HAP-1 (cell line): ENCODE measurements around the gene FH.

Experiments
- DNase-seq, 2 experiments: peaks; one replicate each; pipeline ENCODE4 v3.0.0-alpha.2; 2016 to 2020; ENCODE audit warnings: low spot score in 2 of 2
- H3K27me3 ChIP-seq: fragments of 250-450 bp; sonication (Bioruptor Pico); 2 replicates; pipeline ENCODE4 v1.5.1; 2020; ENCODE audit warnings: low read depth, mild to moderate bottlenecking, moderate library complexity
- H3K36me3 ChIP-seq: fragments of 250-450 bp; sonication (Bioruptor Pico); replicated peaks from 2 replicates; pipeline ENCODE4 v1.5.1; 2020; ENCODE audit warnings: mild to moderate bottlenecking
- H3K4me1 ChIP-seq: fragments of 250-450 bp; sonication (Bioruptor Pico); 2 replicates; pipeline ENCODE4 v1.5.1; 2020; ENCODE audit warnings: mild to moderate bottlenecking
- H3K4me3 ChIP-seq: fragments of 250-450 bp; sonication (Bioruptor Pico); 2 replicates; pipeline ENCODE4 v1.5.1; 2020; ENCODE audit warnings: mild to moderate bottlenecking, moderate library complexity
- H3K9me3 ChIP-seq: fragments of 250-450 bp; sonication (Bioruptor Pico); 2 replicates; pipeline ENCODE4 v1.5.1; 2020; ENCODE audit warnings: mild to moderate bottlenecking, moderate library complexity
- in situ Hi-C: fragments of 300-500 bp; cut with MboI; formaldehyde crosslinking; loops from 3 replicates; pipeline ENCODE4 v1.14.3; 2020; ENCODE audit warnings: low sequenced_read_pairs, inconsistent platforms, mixed read lengths

FH gene

DNA sequence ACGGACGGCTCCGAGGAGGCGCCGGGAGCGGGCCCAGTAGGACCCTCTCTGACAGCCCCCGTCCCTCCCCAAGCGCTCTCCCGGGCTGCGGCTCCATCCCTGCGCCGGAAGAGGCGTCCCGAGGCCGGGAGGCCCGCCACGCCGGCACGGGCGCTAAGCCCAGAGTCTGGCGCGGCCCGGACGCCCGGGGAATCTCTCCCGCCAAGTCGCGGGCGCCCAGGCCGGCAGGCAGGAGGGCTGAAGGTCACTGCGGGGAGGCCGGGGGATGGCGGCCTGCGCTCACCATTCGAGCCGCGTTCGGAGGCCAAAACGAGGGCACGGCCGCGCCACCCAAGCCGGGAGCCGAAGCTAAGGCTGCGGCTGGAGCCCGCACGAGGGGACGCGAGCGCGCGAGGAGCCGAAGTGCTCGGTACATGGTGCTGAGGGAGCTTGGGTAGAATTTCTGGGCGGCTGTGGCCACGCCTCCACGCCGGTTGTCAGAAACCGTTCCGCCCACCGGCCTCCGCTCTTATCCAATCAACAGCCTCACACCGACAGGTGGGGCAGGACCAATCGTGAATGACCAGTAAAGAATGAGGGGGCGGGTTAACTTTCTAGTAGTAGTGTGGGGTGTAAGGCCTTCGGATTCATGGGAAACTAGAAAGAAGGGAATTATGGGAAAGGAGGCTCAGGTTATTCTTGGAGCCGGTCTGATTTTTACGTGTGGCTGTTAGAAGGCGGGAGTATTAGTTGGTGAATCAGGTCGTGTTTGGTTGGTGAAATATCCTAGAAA, at the start of gene FH:
FH (minus strand) TSS at position 448 of the 772 bp plus-strand sequence; CDS start at position 415, 33 bp downstream.
- DNase-seq: peak; percentile 96 to 99
- in situ Hi-C loops: no loop called here
- Histone ChIP-seq H3K36me3 (peaks cover 19% of the 10 kb centered on the region), H3K9me3 (no peaks in the 10 kb centered on the region), H3K4me3 (peak within 1 kb of the TSS; percentile 75), H3K4me1 (peaks cover 6% of the 10 kb centered on the region; the same call in 1 of the 2 replicates), H3K27me3 (peaks cover 8% of the 10 kb centered on the region)

DNA sequence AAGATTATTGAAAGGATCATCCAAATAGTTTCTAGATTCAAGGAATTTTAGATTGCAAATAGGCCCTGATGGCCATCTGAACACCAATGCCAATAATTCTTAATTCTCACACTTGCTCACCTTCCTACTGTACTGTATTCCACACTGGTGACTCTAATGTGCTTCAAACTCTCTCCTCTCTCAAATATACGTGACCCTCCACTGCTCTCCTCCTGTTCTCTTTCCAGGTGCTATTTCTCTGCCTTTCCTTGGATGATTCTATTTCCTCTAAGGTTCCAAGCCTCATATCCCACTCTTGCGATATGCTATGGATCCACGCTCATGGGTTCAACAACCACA, 41.3 kb upstream of the FH start:
- no peak for DNase-seq
- no peaks in the 10 kb centered on the region for H3K4me1 ChIP-seq
- no peaks in the 10 kb centered on the region for H3K9me3 ChIP-seq
- H3K27me3 ChIP-seq: no peaks in the 10 kb centered on the region; the same call in 1 of the 2 replicates
- no peak overlapping the region for H3K4me3 ChIP-seq
- in situ Hi-C loops: no loop called here
- H3K36me3 ChIP-seq: no peaks in the 10 kb centered on the region

DNA sequence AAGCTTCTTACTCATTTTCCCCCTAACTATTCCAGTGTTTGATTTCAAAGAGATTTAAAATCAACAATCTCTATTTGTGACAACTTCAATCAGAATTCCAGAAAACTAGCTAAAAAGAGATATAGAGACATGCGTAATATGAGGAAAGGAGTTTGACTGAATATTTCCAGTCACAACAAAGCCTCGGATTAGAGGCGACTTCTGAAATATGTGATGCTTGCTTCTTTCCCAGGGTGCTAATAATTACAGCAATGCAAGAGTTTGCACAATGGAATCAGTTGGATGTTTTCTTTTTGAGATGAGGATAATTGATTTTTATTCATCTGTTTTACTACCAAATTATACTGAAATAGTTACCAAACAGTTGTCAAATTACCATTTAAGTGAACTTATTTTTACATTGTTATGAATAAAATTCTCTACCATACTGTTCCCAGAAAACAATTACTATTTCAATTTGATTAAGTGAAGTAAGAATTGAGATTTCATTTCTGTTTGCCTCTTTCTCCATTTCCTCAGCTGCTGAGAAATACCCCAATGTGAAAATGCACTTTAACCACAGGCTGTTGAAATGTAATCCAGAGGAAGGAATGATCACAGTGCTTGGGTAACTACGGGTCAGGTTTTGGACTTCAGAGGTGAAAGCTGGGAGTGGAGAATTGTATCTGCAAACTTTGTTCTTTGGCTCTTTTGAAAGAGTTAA, 40.7 kb upstream of the FH start:
- no peaks in the 10 kb centered on the region for H3K4me1 ChIP-seq
- H3K36me3 ChIP-seq: no peaks in the 10 kb centered on the region
- H3K9me3 ChIP-seq: no peaks in the 10 kb centered on the region
- no peaks in the 10 kb centered on the region; the same call in 1 of the 2 replicates for H3K27me3 ChIP-seq
- in situ Hi-C loops: no loop called here
- H3K4me3 ChIP-seq: no peak overlapping the region
- DNase-seq: no peak

DNA sequence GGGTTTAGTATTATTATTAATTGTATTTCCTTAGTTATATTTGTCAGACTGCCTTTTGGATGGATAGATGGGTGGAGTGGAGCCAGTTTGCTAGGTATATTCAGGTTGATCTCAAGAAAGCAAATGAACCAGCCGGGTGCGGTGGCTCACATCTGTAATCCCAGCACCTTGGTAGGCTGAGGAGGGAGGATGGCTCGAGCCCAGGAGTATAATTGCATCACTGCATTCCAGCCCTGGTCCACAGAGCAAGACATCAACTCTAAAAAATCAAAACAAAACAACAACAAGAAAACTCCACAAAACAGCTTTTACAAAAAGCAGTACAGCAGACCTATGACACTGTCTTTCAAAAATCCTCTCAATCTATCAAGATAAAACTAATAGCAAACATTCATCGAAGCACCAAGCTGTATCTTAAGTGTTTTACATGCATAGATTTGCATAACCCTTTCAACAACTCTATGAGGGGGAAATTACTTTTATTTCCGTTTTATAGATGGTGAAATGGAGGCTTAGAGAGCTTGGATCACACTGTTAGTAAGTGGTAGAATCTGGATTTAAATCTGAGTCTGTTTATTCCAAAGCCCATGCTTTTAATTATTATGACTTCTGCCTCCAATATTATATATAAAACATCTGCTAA, 38.1 kb upstream of the FH start:
- H3K36me3 ChIP-seq: no peaks in the 10 kb centered on the region
- DNase-seq: no peak
- H3K27me3 ChIP-seq: no peaks in the 10 kb centered on the region; the same call in 1 of the 2 replicates
- in situ Hi-C loops: no loop called here
- H3K9me3 ChIP-seq: no peaks in the 10 kb centered on the region
- no peaks in the 10 kb centered on the region for H3K4me1 ChIP-seq
- no peak overlapping the region for H3K4me3 ChIP-seq

DNA sequence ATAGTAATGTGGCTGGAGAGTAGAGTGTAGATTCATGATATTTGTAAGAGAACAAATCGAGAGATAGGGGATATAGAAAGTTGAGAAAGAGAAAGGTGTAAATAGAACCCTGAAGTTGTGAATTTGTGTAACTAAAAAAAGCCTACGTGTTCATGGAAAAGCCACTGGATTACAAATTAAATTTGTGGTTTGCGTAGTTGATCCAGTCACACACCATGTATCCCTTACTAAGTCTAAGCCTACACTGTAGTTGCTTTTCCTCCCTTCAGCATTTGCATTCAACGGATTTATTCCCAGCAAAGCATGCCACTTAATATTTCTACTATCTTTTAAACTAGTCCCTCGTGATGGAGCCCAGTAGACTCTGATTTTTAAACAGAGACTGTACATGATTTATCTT, 37.5 kb upstream of the FH start:
- in situ Hi-C loops: no loop called here
- Histone ChIP-seq H3K27me3 (no peaks in the 10 kb centered on the region; the same call in 1 of the 2 replicates), H3K36me3 (no peaks in the 10 kb centered on the region), H3K4me1 (no peaks in the 10 kb centered on the region), H3K9me3 (no peaks in the 10 kb centered on the region), H3K4me3 (no peak overlapping the region)
- no peak for DNase-seq

DNA sequence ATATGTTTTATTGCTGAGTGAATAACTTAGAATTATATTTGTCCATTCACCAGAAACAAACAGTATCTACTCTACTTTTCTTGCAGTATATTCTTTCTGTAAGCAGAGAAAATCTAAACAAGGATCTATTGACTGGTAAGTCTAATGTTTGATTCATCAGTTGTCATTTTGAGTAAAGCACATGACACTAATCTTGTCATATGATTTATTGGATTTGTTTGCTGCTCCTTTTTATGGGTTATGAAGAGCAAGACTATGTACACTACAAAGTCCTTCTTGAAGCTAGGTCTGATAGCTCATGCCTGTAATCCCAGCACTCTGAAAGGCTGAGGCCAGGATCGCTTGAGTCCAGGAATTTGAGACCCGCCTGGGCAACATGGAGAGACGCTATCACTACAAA, 36.0 kb upstream of the FH start:
- H3K4me3 ChIP-seq: no peak overlapping the region
- no peaks in the 10 kb centered on the region for H3K36me3 ChIP-seq
- no peaks in the 10 kb centered on the region for H3K4me1 ChIP-seq
- DNase-seq: no peak
- H3K27me3 ChIP-seq: no peaks in the 10 kb centered on the region
- H3K9me3 ChIP-seq: no peaks in the 10 kb centered on the region
- in situ Hi-C loops: no loop called here

DNA sequence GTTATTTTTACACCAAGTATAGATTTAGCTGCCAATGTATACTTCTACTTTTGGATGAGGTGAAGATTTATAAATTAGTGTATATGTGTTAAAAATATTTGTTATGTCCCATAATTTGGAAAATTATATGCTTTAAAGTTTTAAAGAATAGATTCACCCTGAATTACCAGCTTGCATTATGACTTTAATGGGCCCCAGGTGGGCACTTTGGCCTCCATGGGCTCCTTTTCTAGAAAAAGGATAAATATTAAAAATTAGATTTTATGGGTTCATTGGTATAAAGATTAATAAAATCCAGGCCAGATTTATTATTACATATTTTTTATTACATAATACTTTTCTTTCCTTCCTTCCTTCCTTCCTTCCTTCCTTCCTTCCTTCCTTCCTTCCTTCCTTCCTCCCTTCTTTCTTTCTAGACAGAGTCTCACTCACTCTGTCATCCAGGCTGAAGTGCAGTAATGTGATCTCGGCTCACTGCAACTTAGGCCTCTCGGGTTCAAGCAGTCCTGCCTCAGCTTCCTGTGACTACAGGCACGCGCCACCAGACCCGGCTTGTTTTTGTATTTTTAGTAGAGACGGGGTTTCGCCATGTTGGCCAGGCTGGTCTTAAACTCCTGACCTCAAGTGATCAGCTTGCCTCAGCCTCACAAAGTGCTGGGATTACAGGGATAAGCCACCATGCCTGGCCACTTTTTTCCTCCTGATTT, 34.5 kb upstream of the FH start:
- H3K27me3 ChIP-seq: no peaks in the 10 kb centered on the region
- no peaks in the 10 kb centered on the region for H3K4me1 ChIP-seq
- DNase-seq: no peak
- H3K4me3 ChIP-seq: no peak overlapping the region
- H3K9me3 ChIP-seq: no peaks in the 10 kb centered on the region
- in situ Hi-C loops: no loop called here
- no peaks in the 10 kb centered on the region for H3K36me3 ChIP-seq

DNA sequence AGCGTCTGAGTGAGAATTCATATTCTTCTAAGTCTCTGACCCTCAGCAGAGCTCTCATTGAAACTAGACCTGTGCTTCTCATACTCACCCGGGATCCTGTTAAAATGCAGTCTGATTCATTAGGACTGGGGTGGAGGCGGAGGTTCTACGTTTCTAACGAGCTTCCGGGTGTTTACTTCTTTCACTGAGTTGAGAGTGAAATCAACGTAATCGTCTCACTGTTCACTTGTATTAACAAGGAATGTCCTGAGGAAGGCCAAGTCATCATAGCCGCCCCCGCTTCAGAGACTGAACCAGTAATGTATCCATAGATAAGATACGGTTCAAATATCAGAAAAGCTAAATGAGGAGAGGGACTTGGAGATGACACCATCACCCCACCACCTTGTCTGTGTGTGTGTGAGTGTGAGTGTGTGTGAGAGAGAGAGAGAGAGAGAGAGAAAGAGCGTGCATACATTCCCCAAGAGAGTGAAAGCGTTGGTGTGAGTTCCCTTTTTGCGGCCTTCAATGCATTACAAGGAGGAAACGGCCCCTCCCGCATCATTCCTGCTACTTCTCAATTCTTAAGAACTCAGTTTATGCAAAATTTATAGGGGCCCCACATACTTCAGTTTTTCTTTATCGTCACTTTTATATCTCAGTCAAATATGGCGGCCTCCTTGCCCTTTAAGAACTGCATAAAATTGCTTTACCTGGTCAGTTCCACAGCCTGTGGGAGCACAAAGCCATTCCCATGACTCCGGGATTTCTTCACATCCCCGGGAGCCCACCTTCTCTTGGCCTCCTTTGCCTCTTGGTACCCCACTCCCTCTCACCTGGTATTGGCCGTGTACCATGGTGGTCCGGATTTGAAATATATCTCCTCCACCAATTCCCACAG, 32.4 kb upstream of the FH start:
- Histone ChIP-seq H3K4me3 (no peak overlapping the region), H3K27me3 (no peaks in the 10 kb centered on the region)
- DNase-seq: no peak

DNA sequence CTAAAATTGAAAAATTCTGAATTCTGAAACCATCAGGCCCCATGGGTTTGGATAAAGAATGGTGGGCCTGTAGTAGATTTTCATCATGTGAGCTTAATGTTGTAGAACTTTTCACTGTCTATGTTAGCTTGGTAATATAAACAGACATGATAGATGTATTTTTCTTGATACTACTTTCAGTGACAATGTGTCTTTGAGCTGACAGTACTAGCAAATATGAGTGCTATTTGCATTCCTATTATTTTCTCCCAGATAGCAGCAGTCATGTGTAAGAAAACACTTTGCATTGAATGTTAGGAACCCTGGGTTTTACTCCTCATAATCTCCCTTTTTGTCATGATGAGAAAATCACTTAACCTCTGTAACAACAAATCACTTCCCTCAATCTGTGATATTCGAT, 30.8 kb upstream of the FH start:
- Histone ChIP-seq H3K4me1 (no peaks in the 10 kb centered on the region), H3K36me3 (no peaks in the 10 kb centered on the region), H3K27me3 (no peaks in the 10 kb centered on the region; the same call in 1 of the 2 replicates), H3K9me3 (no peaks in the 10 kb centered on the region), H3K4me3 (no peak overlapping the region)
- no peak for DNase-seq
- in situ Hi-C loops: no loop called here

More for the DNA sequence above, 32.4 kb upstream of the FH start:
- Histone ChIP-seq H3K36me3 (no peaks in the 10 kb centered on the region), H3K9me3 (no peaks in the 10 kb centered on the region), H3K4me1 (no peaks in the 10 kb centered on the region)
- in situ Hi-C loops: no loop called here

DNA sequence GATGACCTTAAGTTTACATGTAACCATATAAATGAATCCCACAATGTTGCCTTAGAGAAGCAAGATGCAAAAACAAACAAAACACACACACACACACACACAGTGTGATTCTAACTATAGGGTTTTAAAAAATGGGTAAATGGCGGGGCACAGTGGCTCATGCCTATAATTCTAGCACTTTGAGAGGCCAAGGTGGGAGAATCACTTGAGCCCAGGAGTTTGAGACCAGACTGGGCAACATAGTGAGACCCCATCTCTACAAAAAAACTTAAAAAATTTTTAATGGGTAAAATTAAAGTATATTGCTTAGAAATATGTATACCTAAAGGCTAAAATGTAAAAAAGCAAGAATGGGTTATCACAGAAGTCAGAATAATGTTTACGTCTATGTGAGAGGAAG, 28.5 kb upstream of the FH start:
- no peak for DNase-seq
- in situ Hi-C loops: loop anchor here (25.0 kb wide), 1 partner anchor 439 kb away; the partner anchor contains the start of gene MAP1LC3C
- no peaks in the 10 kb centered on the region for H3K4me1 ChIP-seq
- H3K36me3 ChIP-seq: no peaks in the 10 kb centered on the region
- H3K27me3 ChIP-seq: no peaks in the 10 kb centered on the region; the same call in 1 of the 2 replicates
- H3K4me3 ChIP-seq: no peak overlapping the region
- H3K9me3 ChIP-seq: no peaks in the 10 kb centered on the region

DNA sequence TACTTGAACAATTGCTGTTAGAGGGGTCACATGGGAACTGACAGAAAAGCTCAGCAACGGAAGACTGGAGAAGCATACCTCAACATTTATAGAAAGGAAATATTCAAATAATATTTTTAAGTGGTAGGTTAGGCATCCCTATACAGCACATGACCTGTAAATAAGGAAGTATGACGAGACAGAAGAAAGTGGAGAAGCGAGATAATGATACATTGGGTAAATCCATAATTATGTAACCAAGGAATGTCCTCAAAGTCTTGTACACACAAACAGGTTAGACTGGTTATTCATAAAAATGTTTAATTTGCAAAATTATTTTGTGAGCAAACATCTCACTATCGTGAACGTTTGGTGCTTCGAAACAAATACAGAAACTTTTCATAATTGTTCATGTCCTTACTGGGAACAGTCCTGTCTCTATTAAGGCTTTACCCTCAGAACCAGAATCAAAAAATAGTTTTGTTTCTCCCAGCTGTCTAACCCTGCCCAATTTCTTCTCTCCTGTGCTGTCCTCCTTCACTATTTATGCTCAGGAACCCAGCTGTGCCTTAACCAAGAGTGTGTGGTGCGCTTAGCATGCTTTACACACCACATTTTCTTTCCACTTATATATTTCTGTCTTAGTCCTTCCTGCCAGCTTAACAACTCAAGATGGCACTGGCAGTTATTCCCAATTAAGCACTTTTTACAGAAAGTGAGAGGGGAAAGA, 22.8 kb upstream of the FH start:
- Histone ChIP-seq H3K27me3 (no peaks in the 10 kb centered on the region; the same call in 1 of the 2 replicates), H3K4me3 (no peak overlapping the region), H3K4me1 (no peaks in the 10 kb centered on the region), H3K36me3 (no peaks in the 10 kb centered on the region), H3K9me3 (no peaks in the 10 kb centered on the region)
- in situ Hi-C loops: loop anchor here (25.0 kb wide), 1 partner anchor 445 kb away; the partner anchor contains the start of gene MAP1LC3C
- DNase-seq: no peak

DNA sequence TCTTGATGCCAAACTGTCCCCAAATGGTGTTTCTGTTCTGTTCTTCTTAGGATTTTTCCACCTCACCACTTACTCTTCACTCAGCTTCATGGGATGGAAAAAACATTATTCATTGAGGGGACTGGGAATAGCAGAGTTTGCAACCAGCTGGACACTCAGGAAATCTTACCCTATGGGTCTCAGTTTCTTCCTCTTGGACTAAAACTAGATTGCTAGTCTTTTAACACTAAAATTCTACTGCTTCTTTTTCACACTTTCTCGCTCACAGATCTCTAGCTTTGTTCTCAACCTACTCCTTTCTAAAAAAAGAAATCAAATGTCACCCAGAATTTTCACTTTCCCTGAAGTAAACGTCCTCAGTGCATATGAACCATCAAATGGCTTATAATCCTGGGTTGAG, 17.4 kb upstream of the FH start:
- no peak for DNase-seq
- in situ Hi-C loops: loop anchor here (25.0 kb wide), 1 partner anchor 450 kb away; the partner anchor contains the start of gene MAP1LC3C
- H3K9me3 ChIP-seq: no peaks in the 10 kb centered on the region
- peaks cover 4% of the 10 kb centered on the region; the same call in 1 of the 2 replicates for H3K4me1 ChIP-seq
- no peaks in the 10 kb centered on the region for H3K36me3 ChIP-seq
- no peak overlapping the region for H3K4me3 ChIP-seq
- no peaks in the 10 kb centered on the region for H3K27me3 ChIP-seq
